Vagina (tissue), 2 donors: ENCODE data around the gene GRM8.

Source experiments
- CTCF ChIP-seq, 3 experiments: fragments of 450-650 bp in 2 of 3; fragments of 200-600 bp in 1 of 3; sonication (generic) in 1 of 3; IDR thresholded peaks; one replicate each; pipeline ENCODE4 v1.5.1; 2017 to 2019; ENCODE audit warnings: antibody characterized with exemption in 3 of 3, mild to moderate bottlenecking in 2 of 3, moderate library complexity in 2 of 3
- POLR2A ChIP-seq, 2 donors: fragments of 450-650 bp; IDR thresholded peaks; one replicate each; pipeline ENCODE4 v1.6.1; 2017; ENCODE audit warnings: antibody characterized with exemption in 2 of 2, mild to moderate bottlenecking in 2 of 2, moderate library complexity in 2 of 2
- POLR2AphosphoS5 ChIP-seq, 2 donors: sonication (generic); formaldehyde crosslinking; IDR thresholded peaks; one replicate each; pipeline ENCODE4 v1.9.0; 2017; ENCODE audit warnings: antibody characterized with exemption in 2 of 2, mild to moderate bottlenecking in 2 of 2, low read depth in 1 of 2; ENCODE audit not compliant: insufficient read depth in 1 of 2

GRCh38 chr7:127137146-127137545, 115.6 kb downstream of the GRM8 start:
- TF ChIP-seq CTCF (IDR thresholded peaks at IDR 0.05) = no peak
- TF ChIP-seq POLR2A (IDR thresholded peaks at IDR 0.05) = no peak
- TF ChIP-seq POLR2AphosphoS5 (IDR thresholded peaks at IDR 0.05; ENCODE audit: insufficient read depth in 1 of 2, low read depth in 1 of 2) = no peak
